Testis (tissue), 3 donors: Measurements from ENCODE around the gene CDK16. TPM values are rescaled to one million over a fixed set of nuclear protein-coding genes. Genes with fewer than 3 reads are reported as not detected.

Experiments used
- DNase-seq: peaks from one replicate; pipeline ENCODE4 v3.0.0-alpha.2; 2019
- H3K27ac ChIP-seq, 2 donors: fragments of 200-600 bp; sonication (generic); one replicate each; pipeline ENCODE4 v1.5.1; 2019
- H3K27me3 ChIP-seq: fragments of 200-600 bp; sonication (generic); one replicate; pipeline ENCODE4 v1.5.1; 2019
- H3K36me3 ChIP-seq: fragments of 200-600 bp; sonication (generic); one replicate; pipeline ENCODE4 v1.5.1; 2017; ENCODE audit warnings: low read depth; ENCODE audit errors: missing control alignments
- H3K4me1 ChIP-seq: fragments of 200-600 bp; sonication (generic); one replicate; pipeline ENCODE4 v1.5.1; 2019
- H3K4me3 ChIP-seq, 2 donors: fragments of 200-600 bp; sonication (generic); one replicate each; pipeline ENCODE4 v1.5.1; 2017 to 2019
- H3K9me3 ChIP-seq: fragments of 200-600 bp; sonication (generic); one replicate; pipeline ENCODE4 v1.5.1; 2017
- CTCF ChIP-seq, 3 experiments: fragments of 450-650 bp in 2 of 3; fragments of 200-600 bp in 1 of 3; sonication (generic) in 1 of 3; IDR thresholded peaks; one replicate each; pipeline ENCODE4 v1.5.1; 2016 to 2019; ENCODE audit warnings: antibody characterized with exemption in 3 of 3, mild to moderate bottlenecking in 2 of 3, moderate library complexity in 1 of 3
- POLR2A ChIP-seq: fragments of 450-650 bp; IDR thresholded peaks from one replicate; pipeline ENCODE4 v1.6.1; 2017; ENCODE audit warnings: antibody characterized with exemption, mild to moderate bottlenecking, moderate library complexity
- WGBS, 2 donors: methylation state at CpG; one replicate each; pipeline ENCODE4 v1.1.5; 2018; 5-methylcytosine and 5-hydroxymethylcytosine counted together
- intact Hi-C: fragments of 100-400 bp; cut with DNase I; formaldehyde crosslinking; loops from one replicate; pipeline ENCODE4 v1.15.1; 2023; ENCODE audit warnings: low total_unique reads
- polyA plus RNA-seq: library from polyadenylated mRNA; stranded (reverse); fragments of 350-450 nt; fragmentation: Illumina TruSeq; extraction: RNeasy Lipid Tissue Mini Kit (QIAGEN cat#74804); gene quantifications from one replicate; pipeline ENCODE4 v1.2.3, GENCODE V29; 2014; ENCODE audit warnings: low read depth, low replicate concordance; ENCODE audit not compliant: insufficient read depth
- total RNA-seq, 2 donors: library from RNA; depleted of rRNA; stranded (reverse); fragments of >200 nt; gene quantifications; one replicate each; pipeline ENCODE4 v1.2.3, GENCODE V29; 2016

CDK16 gene
- total and polyA plus RNA-seq, 3 donors from 2014 or later: 122 to 245 (median 195) TPM

GRCh38 chrX:47235691-47236103 lies 17.2 kb downstream of the CDK16 start:
- DNase-seq: no peak
- TF ChIP-seq POLR2A: no peak
- no peak for TF ChIP-seq CTCF (IDR thresholded peaks at IDR 0.05)
- peak overlapping the region; percentile 39 to 97 for H3K27ac ChIP-seq

GRCh38 chrX:47239199-47239598 lies 20.7 kb downstream of the CDK16 start:
- no peak overlapping the region for H3K4me3 ChIP-seq
- H3K9me3 ChIP-seq: no peaks in the 10 kb centered on the region
- WGBS, 2 donors: 90 to 98% methylated on average over 4 to 8 of the region's 8 CpGs
- no peaks in the 10 kb centered on the region for H3K27me3 ChIP-seq
- intact Hi-C loops: no loop called here
- no peak overlapping the region for H3K27ac ChIP-seq
- H3K36me3 ChIP-seq: no peaks in the 10 kb centered on the region
- TF ChIP-seq POLR2A: no peak
- TF ChIP-seq CTCF (IDR thresholded peaks at IDR 0.05): no peak
- no peak for DNase-seq
- no peaks in the 10 kb centered on the region for H3K4me1 ChIP-seq

More at GRCh38 chrX:47235691-47236103, 17.2 kb downstream of the CDK16 start:
- no peak overlapping the region for H3K4me3 ChIP-seq
- intact Hi-C loops: no loop called here
- WGBS, 2 donors: 51 to 59% methylated on average over 4 of the region's 4 CpGs
- H3K36me3 ChIP-seq: no peaks in the 10 kb centered on the region
- peaks cover 3% of the 10 kb centered on the region for H3K4me1 ChIP-seq
- H3K9me3 ChIP-seq: no peaks in the 10 kb centered on the region
- no peaks in the 10 kb centered on the region for H3K27me3 ChIP-seq

DNA sequence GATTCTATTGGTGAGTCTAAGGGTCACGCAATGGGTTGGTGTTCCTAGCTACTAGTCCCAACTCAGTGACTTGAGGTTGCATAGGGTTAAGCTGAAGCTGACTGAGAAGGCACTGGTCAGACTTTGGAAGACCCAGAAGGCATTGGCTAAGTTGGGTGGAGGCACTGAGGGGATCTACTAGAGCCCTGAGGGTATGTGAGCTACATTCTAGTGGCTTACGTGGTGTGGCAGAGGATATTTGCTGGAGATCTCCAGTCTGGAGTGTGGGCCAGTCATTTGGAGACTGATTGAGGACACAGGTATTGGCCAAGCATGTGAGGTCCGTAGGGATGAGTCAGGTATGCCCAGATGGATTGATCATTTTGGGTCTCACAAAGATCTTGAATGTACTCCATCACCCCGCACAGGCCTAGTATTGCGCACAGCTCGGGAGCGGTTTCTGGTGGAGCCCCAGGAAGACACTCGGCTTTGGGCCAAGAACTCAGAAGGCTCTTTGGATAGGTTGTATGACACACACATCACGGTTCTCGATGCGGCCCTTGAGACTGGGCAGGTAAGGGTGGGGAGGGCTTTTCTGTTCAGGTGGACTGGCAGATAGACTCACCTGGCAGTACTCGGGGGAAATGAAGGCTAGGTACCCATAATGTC lies 21.5 kb downstream of the CDK16 start:
- H3K9me3 ChIP-seq: no peaks in the 10 kb centered on the region
- no peaks in the 10 kb centered on the region for H3K36me3 ChIP-seq
- no peak for TF ChIP-seq CTCF (IDR thresholded peaks at IDR 0.05)
- no peak for TF ChIP-seq POLR2A

DNA sequence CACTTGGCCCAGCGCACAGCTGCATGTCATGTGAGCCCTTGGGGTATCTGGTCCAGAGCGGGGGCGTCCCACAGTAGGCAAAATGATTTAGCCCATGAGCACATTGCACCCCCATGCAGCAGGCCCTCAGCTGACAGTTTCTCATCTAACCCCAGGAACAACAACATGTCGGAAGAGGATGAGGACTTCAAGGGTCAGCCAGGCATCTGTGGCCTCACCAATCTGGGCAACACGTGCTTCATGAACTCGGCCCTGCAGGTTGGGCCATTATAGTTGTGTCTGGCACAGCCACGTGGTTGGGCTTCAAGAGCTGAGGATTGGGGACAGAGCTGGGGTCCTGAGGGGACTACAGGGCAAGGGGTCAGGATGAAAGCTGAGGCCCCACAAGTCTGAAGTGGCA lies 22.1 kb downstream of the CDK16 start:
- DNase-seq: no peak
- WGBS, 2 donors: 98 to 100% methylated on average over 4 to 7 of the region's 7 CpGs
- Histone ChIP-seq H3K27me3 (no peaks in the 10 kb centered on the region), H3K36me3 (no peaks in the 10 kb centered on the region), H3K4me3 (no peak overlapping the region), H3K27ac (no peak overlapping the region), H3K9me3 (no peaks in the 10 kb centered on the region), H3K4me1 (no peaks in the 10 kb centered on the region)
- TF ChIP-seq POLR2A (no peak), CTCF (IDR thresholded peaks at IDR 0.05) (no peak)
- intact Hi-C loops: no loop called here

More for the DNA sequence above, 21.5 kb downstream of the CDK16 start:
- Histone ChIP-seq H3K4me1 (no peaks in the 10 kb centered on the region), H3K27me3 (no peaks in the 10 kb centered on the region), H3K27ac (no peak overlapping the region), H3K4me3 (no peak overlapping the region)
- DNase-seq: no peak
- WGBS, 2 donors: 85 to 90% methylated on average over 3 to 5 of the region's 12 CpGs
- intact Hi-C loops: no loop called here
